ENCODE results near the gene ACE.

The ACE gene

DNA sequence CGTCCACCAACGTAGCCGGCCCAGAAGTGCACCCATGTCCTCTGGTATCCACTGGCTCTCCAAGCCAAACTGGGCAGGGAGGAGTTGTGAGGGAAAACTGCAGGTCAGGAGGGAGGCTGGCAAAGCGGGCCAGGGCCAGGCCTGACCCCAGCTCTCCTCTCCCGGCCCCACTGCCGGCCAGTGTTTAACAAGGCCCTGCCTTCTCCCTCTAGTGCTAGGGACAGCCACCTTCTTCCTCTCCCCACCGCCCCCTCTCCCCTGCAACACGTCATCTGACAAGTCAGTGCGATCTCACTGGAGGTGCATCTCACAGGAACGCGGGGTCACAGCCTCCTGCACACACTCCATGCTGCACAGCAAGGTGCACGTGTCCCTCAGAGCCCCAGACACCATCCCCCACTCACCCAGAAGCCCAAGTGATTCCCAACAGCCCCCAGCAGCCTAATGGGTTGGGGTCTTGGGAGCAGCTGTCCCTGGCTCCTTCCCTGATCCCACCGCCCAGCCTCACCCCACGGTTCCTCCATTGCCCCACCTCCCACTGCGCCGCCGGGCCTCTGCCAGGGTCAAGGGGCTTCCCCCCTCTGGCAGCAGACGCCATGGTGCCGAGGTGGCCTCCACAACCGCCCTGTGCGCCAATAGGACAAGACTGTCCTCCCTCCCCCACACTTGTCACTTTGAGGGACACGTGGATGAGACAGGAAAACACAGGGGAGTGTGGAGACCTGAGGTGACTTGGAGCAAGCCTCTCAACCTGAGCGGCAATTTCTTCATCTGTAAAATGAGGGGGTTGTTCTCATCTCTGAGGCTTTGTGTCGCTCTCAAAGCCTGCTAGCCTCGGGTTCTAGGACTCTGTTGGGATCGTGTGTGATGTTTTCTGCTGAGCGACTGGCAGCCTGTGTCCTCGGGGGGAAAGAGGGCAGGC lies 1.1 kb upstream of the ACE start:
- no peak for DNase-seq

- peak; percentile 45 for DNase-seq
These were observed 405 bp upstream of the ACE start for GRCh38 chr17:63476459-63476853.

GRCh38 chr17:63477480-63478440 lies 899 bp downstream of the ACE start:
- DNase-seq: no peak

- peak; percentile 7 for DNase-seq
These were observed 2.1 kb downstream of the ACE start for GRCh38 chr17:63478814-63479494.

DNA sequence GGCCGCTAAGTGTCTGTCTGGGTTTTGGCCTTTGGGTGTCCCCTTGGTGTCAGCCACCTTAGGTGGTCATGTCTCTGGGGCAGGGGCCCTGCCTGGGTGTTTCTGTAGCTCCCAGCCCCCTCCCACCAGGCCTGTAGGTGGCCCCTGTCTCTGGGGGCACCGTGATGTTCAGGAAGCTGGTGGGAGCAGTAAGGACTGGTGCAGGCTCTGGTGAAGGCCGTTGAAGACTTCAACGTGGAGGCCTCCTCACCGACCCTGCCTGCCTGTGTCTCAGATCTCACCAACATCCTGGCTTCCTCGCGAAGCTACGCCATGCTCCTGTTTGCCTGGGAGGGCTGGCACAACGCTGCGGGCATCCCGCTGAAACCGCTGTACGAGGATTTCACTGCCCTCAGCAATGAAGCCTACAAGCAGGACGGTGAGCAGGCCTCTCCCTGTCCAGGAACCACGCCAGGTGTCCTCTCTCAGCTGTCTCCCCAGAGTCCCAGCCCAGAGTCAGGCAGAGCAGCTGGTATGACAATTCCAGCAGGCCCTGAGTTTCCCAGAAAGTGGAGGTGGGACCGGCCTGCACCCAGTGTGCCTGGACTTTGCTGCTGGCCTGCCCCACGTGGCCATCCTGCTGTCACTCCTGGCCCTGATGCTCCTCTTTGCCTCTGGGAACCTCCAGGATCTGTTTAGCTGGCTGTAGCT lies 2.8 kb downstream of the ACE start:
- no peak for DNase-seq

- DNase-seq: no peak
These were observed 3.4 kb downstream of the ACE start for GRCh38 chr17:63480192-63480784.

- DNase-seq: peak; percentile 80
These were observed 4.1 kb downstream of the ACE start for GRCh38 chr17:63480826-63481487.

- DNase-seq: no peak
These were observed 4.6 kb downstream of the ACE start for GRCh38 chr17:63481488-63481870.

DNA sequence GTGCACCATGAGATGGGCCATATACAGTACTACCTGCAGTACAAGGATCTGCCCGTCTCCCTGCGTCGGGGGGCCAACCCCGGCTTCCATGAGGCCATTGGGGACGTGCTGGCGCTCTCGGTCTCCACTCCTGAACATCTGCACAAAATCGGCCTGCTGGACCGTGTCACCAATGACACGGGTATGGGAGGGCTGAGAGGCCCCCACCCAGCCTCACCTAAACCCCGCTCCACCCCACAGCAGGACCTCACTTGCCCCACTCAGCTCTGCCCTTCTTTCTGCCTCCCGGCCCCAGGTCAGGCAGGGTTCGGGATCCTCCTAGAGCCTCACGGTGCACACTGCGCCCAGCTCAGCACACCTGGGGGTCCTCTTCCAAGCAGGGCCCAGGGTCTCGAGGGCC lies 5.6 kb downstream of the ACE start:
- no peak for DNase-seq

- no peak for DNase-seq
These were observed 6.2 kb downstream of the ACE start for GRCh38 chr17:63483038-63483437.

- DNase-seq: no peak
These were observed 7.1 kb downstream of the ACE start for GRCh38 chr17:63483655-63484575.

- no peak for DNase-seq
These were observed 9.6 kb downstream of the ACE start for GRCh38 chr17:63486317-63487013.

DNA sequence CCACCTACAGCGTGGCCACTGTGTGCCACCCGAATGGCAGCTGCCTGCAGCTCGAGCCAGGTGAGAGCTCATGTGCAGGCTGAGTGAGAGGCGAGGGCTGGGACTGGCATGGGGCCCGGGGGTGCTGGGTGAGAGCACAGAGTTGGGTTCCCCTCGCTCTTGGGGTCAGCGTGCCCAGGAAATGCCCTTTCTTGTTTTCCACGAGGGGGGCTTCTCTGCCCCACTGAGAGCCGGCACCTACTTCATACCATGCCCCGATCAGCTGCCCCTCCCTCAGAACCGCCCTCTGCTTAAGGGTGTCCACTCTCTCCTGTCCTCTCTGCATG lies 10.1 kb downstream of the ACE start:
- no peak for DNase-seq

GRCh38 chr17:63488851-63489250 lies 12.0 kb downstream of the ACE start:
- no peak for DNase-seq

DNA sequence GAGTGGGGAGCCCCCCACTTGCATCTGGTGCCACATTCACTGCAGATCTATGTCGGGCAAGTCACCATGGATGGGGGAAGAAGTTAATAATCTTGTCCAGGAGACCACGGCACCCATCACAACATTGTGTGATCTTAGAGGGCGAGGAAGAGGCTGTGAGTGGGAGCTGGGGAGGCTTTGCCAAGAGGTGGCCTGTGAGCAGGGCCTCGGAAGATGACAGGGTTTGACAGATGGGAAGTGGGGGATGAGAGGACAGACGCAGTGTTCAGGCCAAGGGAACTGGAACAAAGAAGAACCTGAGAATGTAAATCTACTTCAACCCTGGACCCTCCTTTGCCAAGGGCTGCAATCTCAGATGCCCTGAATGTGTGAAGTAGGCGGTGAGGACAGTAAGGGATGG lies 12.4 kb downstream of the ACE start:
- no peak for DNase-seq

- no peak for DNase-seq
These were observed 13.5 kb downstream of the ACE start for GRCh38 chr17:63490329-63490728.

GRCh38 chr17:63490858-63491400 lies 14.1 kb downstream of the ACE start:
- DNase-seq: no peak

- DNase-seq: no peak
These were observed 14.6 kb downstream of the ACE start for GRCh38 chr17:63491413-63491812.

- DNase-seq: no peak
These were observed 15.2 kb downstream of the ACE start for GRCh38 chr17:63491977-63492618.
